PFSK-1 (cell line): Measurements from ENCODE around the gene IMPDH2.

Experiments used
- FOXP2 ChIP-seq: optimal IDR thresholded peaks from 2 replicates; pipeline ENCODE3; 2011; ENCODE audit warnings: borderline replicate concordance, control low read depth, inconsistent platforms; ENCODE audit not compliant: insufficient read depth; ENCODE audit errors: extremely low read length, extremely low read depth
- POLR2AphosphoS5 ChIP-seq: IDR thresholded peaks from 2 replicates; pipeline ENCODE4 v1.6.1; 2012; ENCODE audit warnings: low read depth, mild to moderate bottlenecking, control low read depth, low read length, moderate library complexity
- REST ChIP-seq, 2 experiments: IDR thresholded peaks; 2 replicates each; pipeline versions ENCODE4 v1.6.1 to v1.8.0; 2011 to 2012; ENCODE audit warnings: low read depth in 2 of 2, low read length in 2 of 2, control low read depth in 1 of 2, inconsistent platforms in 1 of 2, mild to moderate bottlenecking in 1 of 2, moderate library complexity in 1 of 2; ENCODE audit not compliant: insufficient read depth in 1 of 2
- SIN3A ChIP-seq: IDR thresholded peaks from 2 replicates; pipeline ENCODE4 v1.6.1; 2012; ENCODE audit warnings: mild to moderate bottlenecking, low read length, moderate library complexity, borderline replicate concordance; ENCODE audit not compliant: insufficient read depth
- TAF1 ChIP-seq: IDR thresholded peaks from 2 replicates; pipeline ENCODE4 v1.6.1; 2012; ENCODE audit warnings: low read length, control low read depth, borderline replicate concordance; ENCODE audit not compliant: insufficient read depth

The IMPDH2 gene

GRCh38 chr3:49005998-49006397, 23.2 kb downstream of the IMPDH2 start:
- no peak for TF ChIP-seq FOXP2

GRCh38 chr3:49005303-49005680, 23.9 kb downstream of the IMPDH2 start:
- no peak for TF ChIP-seq SIN3A
- no peak for TF ChIP-seq POLR2AphosphoS5
- TF ChIP-seq TAF1, result no peak
- no peak for TF ChIP-seq FOXP2
- no peak for TF ChIP-seq REST (IDR thresholded peaks at IDR 0.05; ENCODE audit: insufficient read depth in 1 of 2, low read depth in 2 of 2, low read length in 2 of 2)

GRCh38 chr3:49004352-49005302, 24.6 kb downstream of the IMPDH2 start:
- no peak for TF ChIP-seq FOXP2
- TF ChIP-seq TAF1, result no peak
- TF ChIP-seq REST (IDR thresholded peaks at IDR 0.05; ENCODE audit: insufficient read depth in 1 of 2, low read depth in 2 of 2, low read length in 2 of 2), result no peak
- no peak for TF ChIP-seq POLR2AphosphoS5
- no peak for TF ChIP-seq SIN3A

GRCh38 chr3:49001155-49001554, 28.0 kb downstream of the IMPDH2 start:
- no peak for TF ChIP-seq FOXP2
- TF ChIP-seq SIN3A, result no peak
- TF ChIP-seq TAF1, result no peak
- TF ChIP-seq REST (IDR thresholded peaks at IDR 0.05; ENCODE audit: insufficient read depth in 1 of 2, low read depth in 2 of 2, low read length in 2 of 2), result no peak
- TF ChIP-seq POLR2AphosphoS5, result no peak

GRCh38 chr3:48999085-48999858, 29.9 kb downstream of the IMPDH2 start:
- no peak for TF ChIP-seq REST (IDR thresholded peaks at IDR 0.05; ENCODE audit: insufficient read depth in 1 of 2, low read depth in 2 of 2, low read length in 2 of 2)
- TF ChIP-seq SIN3A, result no peak
- TF ChIP-seq FOXP2, result no peak
- no peak for TF ChIP-seq TAF1
- TF ChIP-seq POLR2AphosphoS5, result no peak
